ENCODE measurements around the gene TMEM151A.

- no peak for TF ChIP-seq CTCF (IDR thresholded peaks at IDR 0.05)
- no peak for TF ChIP-seq POLR2A (IDR thresholded peaks at IDR 0.05)
These were observed 41.7 kb downstream of the TMEM151A start for GRCh38 chr11:66333220-66333877.
